Mucosa of descending colon (tissue), 3 donors: Measurements from ENCODE around the gene TMBIM6. TPM values are rescaled to one million over a fixed set of nuclear protein-coding genes. Genes with fewer than 3 reads are reported as not detected.
"Not testable (repeated sequence)": the region's sequence is repeated elsewhere in the genome, so short reads cannot be mapped to it uniquely, and the experiment has no call there.

ENCODE experiments used
- ATAC-seq: fragments of 200-7000 bp; cut with Tn5 transposase; one replicate; pipeline ENCODE4 v1.9.1; 2020; ENCODE audit warnings: mild to moderate bottlenecking, moderate library complexity
- DNase-seq, 3 donors: peaks; one replicate each; pipeline ENCODE4 v3.0.0-alpha.2; 2020
- H3K36me3 ChIP-seq: fragments of 200-600 bp; one replicate; pipeline ENCODE4 v1.8.0; 2021; ENCODE audit warnings: low read depth, mild to moderate bottlenecking
- H3K4me1 ChIP-seq: fragments of 200-600 bp; one replicate; pipeline ENCODE4 v1.8.0; 2021; ENCODE audit warnings: low read depth, mild to moderate bottlenecking
- H3K4me3 ChIP-seq: fragments of 200-600 bp; one replicate; pipeline ENCODE4 v1.8.0; 2021; ENCODE audit warnings: mild to moderate bottlenecking
- H3K9me3 ChIP-seq: fragments of 200-600 bp; one replicate; pipeline ENCODE4 v1.8.0; 2021; ENCODE audit warnings: mild to moderate bottlenecking
- CTCF ChIP-seq: fragments of 200-600 bp; IDR thresholded peaks from one replicate; pipeline ENCODE4 v1.8.0; 2022; ENCODE audit warnings: antibody characterized with exemption, mild to moderate bottlenecking
- intact Hi-C, 2 donors: fragments of 100-400 bp; cut with DNase I in 1 of 2; cut with micrococcal nuclease in 1 of 2; formaldehyde crosslinking; loops; one replicate each; pipeline versions ENCODE4 v1.11.0 to v1.11.1; 2022; cut with DNase I, micrococcal nuclease
- total RNA-seq, 3 donors: library from RNA; stranded (reverse); fragmentation: NEBNext Ultra II Directional in 2 of 3; extraction: Animal tissue kit (Norgen Biotek cat#: 25700) in 2 of 3; gene quantifications; one replicate each; pipeline versions ENCODE4 v1.2.1 to v1.2.4, GENCODE V29; 2021 to 2023
- donor health status: DM: no; HTN: no; CAD: no; lungs with moderate emphysema.
- donor health status: DM: no; HTN: no; CAD: no.
- donor health status: DM: no; HTN: yes; CAD: no.

Gene TMBIM6
- total RNA-seq, 3 donors from 2014 or later = 614 to 954 (median 773) TPM

- Histone ChIP-seq H3K36me3 (no peaks in the 10 kb centered on the region), H3K4me1 (no peaks in the 10 kb centered on the region), H3K9me3 (no peaks in the 10 kb centered on the region), H3K4me3 (no peak overlapping the region)
- ATAC-seq (peak; percentile 86), DNase-seq (peak in 2 of 3 donors; percentile 82 to 83)
- peak; percentile 83 for TF ChIP-seq CTCF
- intact Hi-C loops = no loop called here
These were observed 36.7 kb downstream of the TMBIM6 start for GRCh38 chr12:49777800-49778748.

- no peaks in the 10 kb centered on the region for H3K36me3 ChIP-seq
- TF ChIP-seq CTCF = no peak
- intact Hi-C loops = no loop called here
- H3K4me1 ChIP-seq = no peaks in the 10 kb centered on the region
- DNase-seq (no peak), ATAC-seq (no peak)
- H3K9me3 ChIP-seq = no peaks in the 10 kb centered on the region
- no peak overlapping the region for H3K4me3 ChIP-seq
These were observed 38.2 kb downstream of the TMBIM6 start for GRCh38 chr12:49779581-49779980.

GRCh38 chr12:49780914-49781313 is 39.6 kb downstream of the TMBIM6 start:
- not testable (repeated sequence) for DNase-seq, H3K36me3 ChIP-seq, H3K4me1 ChIP-seq, H3K9me3 ChIP-seq, ATAC-seq, H3K4me3 ChIP-seq
- intact Hi-C loops = loop anchor here in 1 of 2 donors (10.0 kb wide), 1 partner anchor 54 kb away; no protein-coding TSS in a partner anchor

GRCh38 chr12:49783917-49784676 is 42.7 kb downstream of the TMBIM6 start:
- Histone ChIP-seq H3K4me1 (no peaks in the 10 kb centered on the region), H3K4me3 (no peak overlapping the region), H3K36me3 (no peaks in the 10 kb centered on the region), H3K9me3 (no peaks in the 10 kb centered on the region)
- ATAC-seq (peak; percentile 48), DNase-seq (peak in 1 of 3 donors; percentile 16)
- intact Hi-C loops = loop anchor here in 1 of 2 donors (10.0 kb wide), 1 partner anchor 51 kb away; no protein-coding TSS in a partner anchor
- no peak for TF ChIP-seq CTCF

- no peak for TF ChIP-seq CTCF
- no peak for ATAC-seq
- Histone ChIP-seq H3K4me3 (no peak overlapping the region), H3K36me3 (no peaks in the 10 kb centered on the region), H3K9me3 (no peaks in the 10 kb centered on the region), H3K4me1 (no peaks in the 10 kb centered on the region)
- DNase-seq = no peak
- intact Hi-C loops = loop anchor here in 1 of 2 donors (10.0 kb wide), 1 partner anchor 50 kb away; no protein-coding TSS in a partner anchor
These were observed 43.5 kb downstream of the TMBIM6 start for GRCh38 chr12:49784756-49785409.
